Activated CD4-positive, alpha-beta T cell treated with anti-CD3 and anti-CD28 coated beads, Interleukin-2, amount 50 U/mL, for 1 hour (primary cell): ENCODE measurements around the gene SKP2.
A peak's percentile ranks its signal among the peaks of the same experiment; 100 is the strongest.
"Not testable (repeated sequence)": the region's sequence is repeated elsewhere in the genome, so short reads cannot be mapped to it uniquely, and the experiment has no call there.

Experiments used
- DNase-seq: peaks from one replicate; pipeline ENCODE4 v3.0.0-alpha.2; 2020

SKP2 gene

DNA sequence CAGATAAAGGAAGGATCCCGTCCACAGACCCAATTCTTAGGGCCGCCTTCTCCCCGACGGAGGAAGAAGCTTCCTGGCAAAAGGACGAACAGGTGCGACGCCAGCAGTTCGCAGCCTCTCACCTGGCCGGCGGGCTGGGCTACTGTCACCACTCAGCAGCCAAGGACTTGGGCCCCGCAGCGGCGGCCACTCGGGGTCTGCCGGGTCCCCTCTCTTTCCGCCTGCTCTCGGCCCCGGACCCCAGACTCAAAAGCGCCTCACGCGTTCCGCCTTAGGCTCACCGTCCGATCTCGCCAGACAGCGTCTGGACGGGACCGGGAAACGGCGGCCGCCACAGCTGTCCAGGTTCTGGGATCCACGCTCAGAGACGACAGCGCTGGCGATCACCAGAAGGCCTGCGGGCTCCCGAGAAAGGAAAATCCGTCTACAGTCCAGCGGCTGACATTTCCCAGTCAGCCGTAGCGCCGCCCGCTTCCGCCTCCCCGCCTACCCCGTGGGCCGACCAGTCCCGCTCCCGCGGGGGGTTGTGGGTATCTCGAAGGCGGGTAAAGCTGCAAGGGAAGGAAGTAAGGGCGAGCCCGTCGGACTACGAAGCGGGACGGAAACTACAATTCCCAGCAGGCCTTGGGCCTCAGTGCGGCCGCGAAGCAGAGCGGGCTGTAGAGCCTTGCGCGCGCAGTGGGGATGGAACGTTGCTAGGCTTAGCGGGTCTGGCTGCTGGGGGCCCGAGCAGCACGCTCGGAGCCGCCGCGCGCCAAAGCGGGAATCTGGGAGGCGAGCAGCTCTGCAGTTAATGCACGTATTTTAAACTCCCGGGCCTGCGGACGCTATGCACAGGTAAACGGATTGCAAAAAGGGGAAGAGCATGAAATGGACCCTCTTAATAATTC is at the start of gene SKP2, which contains the start of gene LMBRD2:
Gene SKP2, plus strand, starts transcription at position 678 of the 890 bp plus-strand sequence. Its CDS starts 152 bp downstream, at position 830.
Gene LMBRD2, minus strand, starts transcription at position 454 of the 890 bp plus-strand sequence. CDS start 8,538 bp downstream, outside the sequence.
- DNase-seq: peak; percentile 95

GRCh38 chr5:36105819-36106218 is 46.1 kb upstream of the SKP2 start:
- DNase-seq: no peak

GRCh38 chr5:36108758-36109460 is 43.0 kb upstream of the SKP2 start:
- no peak for DNase-seq

GRCh38 chr5:36111238-36111637 is 40.7 kb upstream of the SKP2 start:
- no peak for DNase-seq

DNA sequence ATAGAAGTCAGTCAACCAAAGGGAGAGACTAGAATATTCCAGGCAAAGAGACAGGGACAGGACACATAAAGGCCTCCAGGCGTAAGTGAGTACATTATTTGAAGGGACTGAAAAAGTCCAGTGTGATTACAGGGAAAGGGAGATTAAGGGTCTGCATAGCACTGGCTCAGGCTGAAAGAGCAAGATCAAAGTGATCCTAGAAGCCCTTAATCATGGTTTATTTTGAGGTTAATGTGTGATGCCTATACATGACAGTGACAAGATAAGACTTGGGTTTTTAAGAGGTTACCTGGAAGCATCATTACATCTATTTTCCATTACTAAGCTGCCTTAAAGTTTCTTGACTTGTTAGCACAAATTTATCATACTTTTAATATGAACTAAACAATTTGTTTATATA is 26.0 kb upstream of the SKP2 start:
- DNase-seq: no peak

GRCh38 chr5:36128795-36129194 is 23.1 kb upstream of the SKP2 start:
- DNase-seq: no peak

- not testable (repeated sequence) for DNase-seq
Observed at GRCh38 chr5:36129666-36130065, 22.2 kb upstream of the SKP2 start.

DNA sequence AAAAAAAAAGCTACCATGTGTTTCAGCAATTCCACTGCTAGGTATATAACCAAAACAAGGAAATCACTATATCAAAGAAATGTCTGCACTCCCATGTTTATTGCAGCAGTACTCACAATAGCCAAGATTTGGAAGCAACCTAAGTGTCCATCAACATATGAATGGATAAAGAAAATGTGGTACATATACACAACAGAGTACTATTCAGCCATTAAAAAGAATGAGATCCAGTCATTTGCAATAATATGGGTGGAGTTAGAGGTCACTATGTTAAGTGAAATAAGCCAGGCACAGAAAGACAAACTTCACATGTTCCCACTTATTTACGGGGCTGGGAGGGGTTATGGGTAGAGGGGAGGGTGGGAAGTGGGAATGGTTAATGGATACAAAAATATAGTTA is 18.9 kb upstream of the SKP2 start:
- DNase-seq: not testable (repeated sequence)

GRCh38 chr5:36135988-36136387 is 15.9 kb upstream of the SKP2 start:
- DNase-seq: no peak

DNA sequence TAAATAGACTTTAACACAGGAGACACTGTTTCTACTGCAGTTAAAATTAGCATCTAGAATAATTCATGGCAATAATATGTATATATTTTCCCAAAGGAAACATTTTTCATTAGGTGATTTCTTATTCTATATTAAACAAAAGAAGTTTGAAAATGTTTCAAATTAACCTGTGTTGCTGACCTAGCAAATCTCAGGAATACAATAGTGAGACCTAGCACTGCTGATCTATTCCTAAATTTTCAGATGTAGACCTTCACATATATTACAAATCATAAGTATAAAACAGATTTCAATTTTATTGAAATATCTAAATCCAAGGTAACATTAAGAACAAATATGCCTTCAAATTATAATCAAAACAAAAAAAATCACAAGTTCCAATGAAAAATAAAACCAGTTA is 15.3 kb upstream of the SKP2 start:
- no peak for DNase-seq

DNA sequence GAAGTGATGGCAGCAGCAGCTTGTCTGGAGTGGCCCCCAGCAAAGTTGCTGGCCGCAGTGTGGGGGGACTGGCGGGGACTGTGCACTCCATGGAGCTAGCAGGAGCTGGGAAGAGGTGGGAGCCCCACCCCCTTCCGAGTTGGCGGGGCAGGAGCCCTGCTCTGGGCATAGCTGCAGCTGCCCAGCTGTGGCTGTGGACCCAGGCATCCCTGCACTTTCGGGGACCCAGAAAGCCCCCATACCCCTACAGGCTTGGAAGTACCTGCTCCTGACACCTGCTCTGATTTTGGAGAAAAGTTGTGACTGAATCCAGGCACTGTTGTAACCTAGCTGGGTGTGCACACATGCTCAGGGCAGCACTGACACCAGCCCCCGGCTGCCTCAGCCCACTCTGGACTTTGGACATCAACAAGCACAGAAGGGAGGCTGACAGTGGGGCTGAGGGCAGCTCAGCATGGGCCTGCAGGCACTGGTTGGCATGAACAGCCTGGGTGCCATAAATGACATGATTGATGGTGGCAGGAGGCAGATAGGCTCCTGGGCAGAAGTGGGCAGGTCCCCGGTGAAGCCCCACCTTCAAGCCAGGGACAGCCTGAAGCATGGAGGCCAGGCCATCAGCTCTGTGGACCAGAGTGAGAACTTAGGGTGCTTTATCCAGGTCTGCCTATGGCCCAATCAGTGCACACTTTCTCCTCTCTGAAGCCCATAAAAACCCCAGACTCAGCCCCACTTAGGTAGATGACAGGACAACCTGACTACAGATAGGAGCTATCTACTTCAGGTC is 12.8 kb upstream of the SKP2 start:
- DNase-seq: no peak

GRCh38 chr5:36145311-36145710 is 6.6 kb upstream of the SKP2 start:
- no peak for DNase-seq

- no peak for DNase-seq
Observed at GRCh38 chr5:36146390-36146789, 5.5 kb upstream of the SKP2 start.

DNA sequence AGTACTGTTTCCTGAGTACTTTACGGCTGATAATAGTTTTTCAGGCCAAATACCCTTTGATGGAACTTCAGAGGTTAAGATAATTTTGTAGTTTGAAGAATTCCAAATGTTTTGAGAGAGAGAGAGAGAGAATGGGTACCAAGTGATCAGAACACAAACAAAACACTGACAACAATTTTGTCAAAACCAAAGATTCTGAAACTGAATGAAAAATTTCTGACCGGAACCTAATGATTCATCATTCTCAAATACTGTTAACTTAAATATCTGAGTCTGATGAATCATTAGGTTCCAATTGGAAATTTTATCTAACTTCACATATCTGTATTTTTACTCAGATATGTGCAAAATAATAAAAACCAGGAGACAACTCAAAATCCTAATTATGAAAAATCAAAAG is 4.2 kb upstream of the SKP2 start:
- DNase-seq: no peak

- DNase-seq: peak; percentile 38
Observed at GRCh38 chr5:36150676-36151433, 1.1 kb upstream of the SKP2 start.

DNA sequence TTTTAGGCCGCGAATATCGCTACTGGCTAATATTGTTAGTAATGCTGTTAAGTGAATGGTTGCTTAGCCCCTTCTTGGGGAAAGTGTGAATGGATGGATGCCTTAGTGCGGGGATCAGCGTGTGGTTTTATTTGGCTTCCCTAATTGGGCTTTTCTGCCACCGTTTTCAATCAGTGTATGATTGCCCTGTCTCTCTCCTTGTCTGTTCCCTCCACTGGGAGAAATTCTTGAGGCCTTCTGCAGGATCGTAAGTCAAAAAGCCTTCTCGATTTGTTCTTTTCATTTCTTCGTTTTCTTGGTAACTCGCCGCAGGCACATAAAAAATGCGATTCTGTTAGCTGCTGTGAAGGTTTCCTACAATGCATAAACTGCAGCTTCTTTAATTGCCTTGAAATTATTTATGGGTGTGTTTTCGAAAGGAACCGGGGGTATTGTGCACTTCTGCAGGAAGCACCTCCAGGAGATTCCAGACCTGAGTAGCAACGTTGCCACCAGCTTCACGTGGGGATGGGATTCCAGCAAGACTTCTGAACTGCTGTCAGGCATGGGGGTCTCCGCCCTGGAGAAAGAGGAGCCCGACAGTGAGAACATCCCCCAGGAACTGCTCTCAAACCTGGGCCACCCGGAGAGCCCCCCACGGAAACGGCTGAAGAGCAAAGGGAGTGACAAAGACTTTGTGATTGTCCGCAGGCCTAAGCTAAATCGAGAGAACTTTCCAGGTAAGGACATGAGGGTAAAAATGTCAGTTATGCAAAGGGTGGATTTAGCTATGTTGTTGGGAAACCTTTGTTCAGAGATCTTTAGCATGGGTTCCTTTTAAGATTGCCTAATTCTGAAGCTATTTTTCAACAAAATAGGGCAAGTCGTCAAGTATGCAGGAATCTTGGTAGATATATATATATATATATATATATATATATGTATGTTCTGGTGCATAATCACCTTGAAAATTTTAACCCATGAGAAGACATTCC is 700 bp downstream of the SKP2 start:
- no peak for DNase-seq

- no peak for DNase-seq
Observed at GRCh38 chr5:36153298-36153677, 1.4 kb downstream of the SKP2 start.

- no peak for DNase-seq
Observed at GRCh38 chr5:36153726-36154125, 1.8 kb downstream of the SKP2 start.

GRCh38 chr5:36155291-36155690 is 3.4 kb downstream of the SKP2 start:
- DNase-seq: no peak

- DNase-seq: no peak
Observed at GRCh38 chr5:36156121-36156601, 4.2 kb downstream of the SKP2 start.

DNA sequence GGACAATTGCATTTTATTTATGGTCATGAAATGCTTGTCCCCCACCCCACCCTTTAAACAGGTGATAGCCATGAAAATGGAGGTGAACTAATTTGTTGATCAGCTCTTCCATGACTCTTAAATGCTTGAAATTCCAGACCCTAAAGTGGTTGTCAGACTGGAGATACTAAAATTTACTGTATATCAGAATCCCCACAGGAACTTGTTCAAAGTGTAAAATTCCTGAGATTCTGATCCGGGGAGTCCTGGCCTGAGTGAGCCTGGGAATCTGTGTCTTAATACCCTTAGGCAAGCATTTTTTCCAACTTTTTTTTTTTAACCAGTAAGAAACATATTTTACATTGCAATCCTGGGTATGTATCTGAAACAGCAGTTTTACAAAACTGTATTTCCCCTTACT is 4.7 kb downstream of the SKP2 start:
- no peak for DNase-seq
